ENCODE measurements around the gene SNRPD3.
"Not testable (repeated sequence)": the region's sequence is repeated elsewhere in the genome, so short reads cannot be mapped to it uniquely, and the experiment has no call there.

SNRPD3 gene

GRCh38 chr22:24532075-24532474 is 23.7 kb upstream of the SNRPD3 start:
- no peak for DNase-seq (ENCODE audit: low read depth in 2 of 2, low spot score in 1 of 2)

- DNase-seq (ENCODE audit: low read depth in 2 of 2, low spot score in 1 of 2): no peak
These were observed 20.5 kb upstream of the SNRPD3 start for GRCh38 chr22:24535348-24535747.

- DNase-seq (ENCODE audit: low read depth in 2 of 2, low spot score in 1 of 2): no peak
These were observed 19.7 kb upstream of the SNRPD3 start for GRCh38 chr22:24536089-24536488.

GRCh38 chr22:24540470-24540869 is 15.3 kb upstream of the SNRPD3 start:
- no peak for DNase-seq (ENCODE audit: low read depth in 2 of 2, low spot score in 1 of 2)

- DNase-seq (ENCODE audit: low read depth in 2 of 2, low spot score in 1 of 2): no peak
These were observed 13.9 kb upstream of the SNRPD3 start for GRCh38 chr22:24541681-24542515.

- DNase-seq (ENCODE audit: low read depth in 2 of 2, low spot score in 1 of 2): no peak
These were observed 13.2 kb upstream of the SNRPD3 start for GRCh38 chr22:24542641-24543040.

- no peak for DNase-seq (ENCODE audit: low read depth in 2 of 2, low spot score in 1 of 2)
These were observed 12.6 kb upstream of the SNRPD3 start for GRCh38 chr22:24543185-24543601.

GRCh38 chr22:24543679-24544243 is 12.0 kb upstream of the SNRPD3 start:
- no peak for DNase-seq (ENCODE audit: low read depth in 2 of 2, low spot score in 1 of 2)

GRCh38 chr22:24548812-24549211 is 7.0 kb upstream of the SNRPD3 start:
- DNase-seq (ENCODE audit: low read depth in 2 of 2, low spot score in 1 of 2): no peak

- DNase-seq (ENCODE audit: low read depth in 2 of 2, low spot score in 1 of 2): no peak
These were observed 5.5 kb upstream of the SNRPD3 start for GRCh38 chr22:24550028-24550901.

GRCh38 chr22:24550902-24551435 is 4.8 kb upstream of the SNRPD3 start:
- no peak for DNase-seq (ENCODE audit: low read depth in 2 of 2, low spot score in 1 of 2)

- not testable (repeated sequence) for DNase-seq (ENCODE audit: low read depth in 2 of 2, low spot score in 1 of 2)
These were observed 3.1 kb upstream of the SNRPD3 start for GRCh38 chr22:24552503-24553286.

GRCh38 chr22:24553597-24554312 is 2.0 kb upstream of the SNRPD3 start:
- DNase-seq (ENCODE audit: low read depth in 2 of 2, low spot score in 1 of 2): no peak

GRCh38 chr22:24554313-24555164 is 1.3 kb upstream of the SNRPD3 start, which contains the start of gene GUCD1:
Gene GUCD1, minus strand, starts transcription at chr22:24555138. Its CDS starts 147 bp downstream, at chr22:24554991.
- no peak for DNase-seq (ENCODE audit: low read depth in 2 of 2, low spot score in 1 of 2)

GRCh38 chr22:24559471-24559870 is 3.7 kb downstream of the SNRPD3 start:
- no peak for DNase-seq (ENCODE audit: low read depth in 2 of 2, low spot score in 1 of 2)

GRCh38 chr22:24563246-24563645 is 7.4 kb downstream of the SNRPD3 start:
- DNase-seq (ENCODE audit: low read depth in 2 of 2, low spot score in 1 of 2): no peak

GRCh38 chr22:24564376-24565058 is 8.7 kb downstream of the SNRPD3 start:
- no peak for DNase-seq (ENCODE audit: low read depth in 2 of 2, low spot score in 1 of 2)

- DNase-seq (ENCODE audit: low read depth in 2 of 2, low spot score in 1 of 2): no peak
These were observed 9.3 kb downstream of the SNRPD3 start for GRCh38 chr22:24565077-24565476.
